ENCODE measurements around the gene PDZRN3. TPM values are rescaled to one million over a fixed set of nuclear protein-coding genes. Genes with fewer than 3 reads are reported as not detected.

Gene PDZRN3
- total and polyA plus RNA-seq, 4 donors = 0.69 to 1.8 (median 0.92) TPM

DNA sequence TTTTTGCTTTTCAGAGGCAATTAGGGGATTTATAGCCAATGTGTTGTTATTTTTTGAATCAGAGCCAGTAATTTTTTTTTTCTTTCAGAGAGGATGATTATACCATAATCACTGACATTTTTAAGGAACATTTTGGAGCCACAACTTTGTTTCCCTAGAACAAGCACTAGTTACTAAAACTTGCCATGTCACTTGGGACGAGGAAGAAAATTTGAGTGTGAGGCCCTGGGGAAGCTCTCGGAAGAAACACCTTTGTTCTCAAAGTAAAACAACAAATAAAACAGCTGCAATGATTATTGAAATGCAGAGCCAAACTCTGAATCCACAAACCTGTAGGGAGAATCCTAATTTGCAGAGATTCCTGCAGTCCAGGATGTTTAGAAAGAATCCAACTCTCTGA, 69.7 kb downstream of the PDZRN3 start (continued):
- TF ChIP-seq, protein P1, sequence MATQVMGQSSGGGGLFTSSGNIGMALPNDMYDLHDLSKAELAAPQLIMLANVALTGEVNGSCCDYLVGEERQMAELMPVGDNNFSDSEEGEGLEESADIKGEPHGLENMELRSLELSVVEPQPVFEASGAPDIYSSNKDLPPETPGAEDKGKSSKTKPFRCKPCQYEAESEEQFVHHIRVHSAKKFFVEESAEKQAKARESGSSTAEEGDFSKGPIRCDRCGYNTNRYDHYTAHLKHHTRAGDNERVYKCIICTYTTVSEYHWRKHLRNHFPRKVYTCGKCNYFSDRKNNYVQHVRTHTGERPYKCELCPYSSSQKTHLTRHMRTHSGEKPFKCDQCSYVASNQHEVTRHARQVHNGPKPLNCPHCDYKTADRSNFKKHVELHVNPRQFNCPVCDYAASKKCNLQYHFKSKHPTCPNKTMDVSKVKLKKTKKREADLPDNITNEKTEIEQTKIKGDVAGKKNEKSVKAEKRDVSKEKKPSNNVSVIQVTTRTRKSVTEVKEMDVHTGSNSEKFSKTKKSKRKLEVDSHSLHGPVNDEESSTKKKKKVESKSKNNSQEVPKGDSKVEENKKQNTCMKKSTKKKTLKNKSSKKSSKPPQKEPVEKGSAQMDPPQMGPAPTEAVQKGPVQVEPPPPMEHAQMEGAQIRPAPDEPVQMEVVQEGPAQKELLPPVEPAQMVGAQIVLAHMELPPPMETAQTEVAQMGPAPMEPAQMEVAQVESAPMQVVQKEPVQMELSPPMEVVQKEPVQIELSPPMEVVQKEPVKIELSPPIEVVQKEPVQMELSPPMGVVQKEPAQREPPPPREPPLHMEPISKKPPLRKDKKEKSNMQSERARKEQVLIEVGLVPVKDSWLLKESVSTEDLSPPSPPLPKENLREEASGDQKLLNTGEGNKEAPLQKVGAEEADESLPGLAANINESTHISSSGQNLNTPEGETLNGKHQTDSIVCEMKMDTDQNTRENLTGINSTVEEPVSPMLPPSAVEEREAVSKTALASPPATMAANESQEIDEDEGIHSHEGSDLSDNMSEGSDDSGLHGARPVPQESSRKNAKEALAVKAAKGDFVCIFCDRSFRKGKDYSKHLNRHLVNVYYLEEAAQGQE (IDR thresholded peaks at IDR 0.05) = no peak
- TF ChIP-seq FOXA1 (IDR thresholded peaks at IDR 0.05) = no peak
- no peak for TF ChIP-seq NR2F2 (IDR thresholded peaks at IDR 0.05)
- no peak for TF ChIP-seq HNF4A (conservative IDR thresholded peaks at IDR 0.05)
- TF ChIP-seq JUND (IDR thresholded peaks at IDR 0.05) = no peak
- no peak for TF ChIP-seq EGR1 (IDR thresholded peaks at IDR 0.05; ENCODE audit: low read depth in 2 of 2)
- no peak for TF ChIP-seq GABPA (IDR thresholded peaks at IDR 0.05 in 1 of 2, conservative IDR thresholded peaks at IDR 0.05 in 1 of 2)

DNA sequence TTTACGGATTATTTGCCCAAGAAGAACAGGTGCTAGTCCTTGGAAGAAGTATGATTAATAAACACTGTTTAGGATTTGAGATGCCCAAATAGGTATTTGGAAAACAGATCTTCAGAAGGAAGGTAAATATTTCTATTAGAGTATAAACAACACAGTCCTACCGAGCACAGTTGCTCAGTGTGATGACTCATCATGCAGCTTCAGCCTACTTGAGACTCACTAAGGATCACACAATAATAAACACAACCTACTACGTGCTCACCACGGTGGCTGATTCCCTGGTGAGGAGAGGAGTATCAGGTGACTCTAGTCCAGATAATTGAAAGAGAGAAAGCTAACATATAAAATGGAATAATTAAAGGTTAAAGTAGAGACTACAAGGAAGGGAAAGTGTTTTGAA, 72.0 kb downstream of the PDZRN3 start:
- no peak for DNase-seq (ENCODE audit: low spot score)
- WGBS = 61% methylated on average over 4 of the region's 4 CpGs
- no peak overlapping the region for H3K27ac ChIP-seq (ENCODE audit: low read depth in 1 of 2, low read length in 2 of 2)
- no peaks in the 10 kb centered on the region for H3K9me3 ChIP-seq (ENCODE audit: control insufficient read depth in 4 of 4, low read length in 3 of 4)
- H3K4me3 ChIP-seq (ENCODE audit: low read depth in 1 of 3, low read length in 3 of 3) = no peak overlapping the region
- H3K4me1 ChIP-seq (ENCODE audit: control insufficient read depth in 4 of 4, insufficient read depth in 4 of 4, low read length in 3 of 4) = no peaks in the 10 kb centered on the region
- no peaks in the 10 kb centered on the region for H3K36me3 ChIP-seq (ENCODE audit: control insufficient read depth in 4 of 4, insufficient read depth in 3 of 4, low read depth in 1 of 4, low read length in 3 of 4)
- TF ChIP-seq, protein P2, sequence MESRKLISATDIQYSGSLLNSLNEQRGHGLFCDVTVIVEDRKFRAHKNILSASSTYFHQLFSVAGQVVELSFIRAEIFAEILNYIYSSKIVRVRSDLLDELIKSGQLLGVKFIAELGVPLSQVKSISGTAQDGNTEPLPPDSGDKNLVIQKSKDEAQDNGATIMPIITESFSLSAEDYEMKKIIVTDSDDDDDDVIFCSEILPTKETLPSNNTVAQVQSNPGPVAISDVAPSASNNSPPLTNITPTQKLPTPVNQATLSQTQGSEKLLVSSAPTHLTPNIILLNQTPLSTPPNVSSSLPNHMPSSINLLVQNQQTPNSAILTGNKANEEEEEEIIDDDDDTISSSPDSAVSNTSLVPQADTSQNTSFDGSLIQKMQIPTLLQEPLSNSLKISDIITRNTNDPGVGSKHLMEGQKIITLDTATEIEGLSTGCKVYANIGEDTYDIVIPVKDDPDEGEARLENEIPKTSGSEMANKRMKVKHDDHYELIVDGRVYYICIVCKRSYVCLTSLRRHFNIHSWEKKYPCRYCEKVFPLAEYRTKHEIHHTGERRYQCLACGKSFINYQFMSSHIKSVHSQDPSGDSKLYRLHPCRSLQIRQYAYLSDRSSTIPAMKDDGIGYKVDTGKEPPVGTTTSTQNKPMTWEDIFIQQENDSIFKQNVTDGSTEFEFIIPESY (IDR thresholded peaks at IDR 0.05) = no peak
- TF ChIP-seq EGR1 (IDR thresholded peaks at IDR 0.05; ENCODE audit: low read depth in 2 of 2) = no peak
- TF ChIP-seq, protein P3, sequence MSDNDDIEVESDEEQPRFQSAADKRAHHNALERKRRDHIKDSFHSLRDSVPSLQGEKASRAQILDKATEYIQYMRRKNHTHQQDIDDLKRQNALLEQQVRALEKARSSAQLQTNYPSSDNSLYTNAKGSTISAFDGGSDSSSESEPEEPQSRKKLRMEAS (IDR thresholded peaks at IDR 0.05) = no peak
- TF ChIP-seq FOXA2 (IDR thresholded peaks at IDR 0.05) = no peak
- TF ChIP-seq, protein P4, sequence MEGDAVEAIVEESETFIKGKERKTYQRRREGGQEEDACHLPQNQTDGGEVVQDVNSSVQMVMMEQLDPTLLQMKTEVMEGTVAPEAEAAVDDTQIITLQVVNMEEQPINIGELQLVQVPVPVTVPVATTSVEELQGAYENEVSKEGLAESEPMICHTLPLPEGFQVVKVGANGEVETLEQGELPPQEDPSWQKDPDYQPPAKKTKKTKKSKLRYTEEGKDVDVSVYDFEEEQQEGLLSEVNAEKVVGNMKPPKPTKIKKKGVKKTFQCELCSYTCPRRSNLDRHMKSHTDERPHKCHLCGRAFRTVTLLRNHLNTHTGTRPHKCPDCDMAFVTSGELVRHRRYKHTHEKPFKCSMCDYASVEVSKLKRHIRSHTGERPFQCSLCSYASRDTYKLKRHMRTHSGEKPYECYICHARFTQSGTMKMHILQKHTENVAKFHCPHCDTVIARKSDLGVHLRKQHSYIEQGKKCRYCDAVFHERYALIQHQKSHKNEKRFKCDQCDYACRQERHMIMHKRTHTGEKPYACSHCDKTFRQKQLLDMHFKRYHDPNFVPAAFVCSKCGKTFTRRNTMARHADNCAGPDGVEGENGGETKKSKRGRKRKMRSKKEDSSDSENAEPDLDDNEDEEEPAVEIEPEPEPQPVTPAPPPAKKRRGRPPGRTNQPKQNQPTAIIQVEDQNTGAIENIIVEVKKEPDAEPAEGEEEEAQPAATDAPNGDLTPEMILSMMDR (IDR thresholded peaks at IDR 0.05; ENCODE audit: low read depth, low read length, missing input control) = no peak
- TF ChIP-seq HNF4A (conservative IDR thresholded peaks at IDR 0.05) = no peak
- TF ChIP-seq HNF4G (IDR thresholded peaks at IDR 0.05) = no peak
- TF ChIP-seq, protein P5, sequence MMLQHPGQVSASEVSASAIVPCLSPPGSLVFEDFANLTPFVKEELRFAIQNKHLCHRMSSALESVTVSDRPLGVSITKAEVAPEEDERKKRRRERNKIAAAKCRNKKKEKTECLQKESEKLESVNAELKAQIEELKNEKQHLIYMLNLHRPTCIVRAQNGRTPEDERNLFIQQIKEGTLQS (IDR thresholded peaks at IDR 0.05) = no peak
- TF ChIP-seq NR2F2 (IDR thresholded peaks at IDR 0.05) = no peak
- TF ChIP-seq RAD21 (IDR thresholded peaks at IDR 0.05) = no peak
- TF ChIP-seq, protein P1 (IDR thresholded peaks at IDR 0.05) = no peak
- TF ChIP-seq RXRA (IDR thresholded peaks at IDR 0.05) = no peak
- no peak for TF ChIP-seq JUND (IDR thresholded peaks at IDR 0.05)
- no peak for TF ChIP-seq SP1 (IDR thresholded peaks at IDR 0.05)
- no peak for TF ChIP-seq FOXA1 (IDR thresholded peaks at IDR 0.05)
- H3K9ac ChIP-seq (ENCODE audit: low read depth in 1 of 2, low read length in 2 of 2) = no peak overlapping the region
- no peaks in the 10 kb centered on the region for H3K27me3 ChIP-seq (ENCODE audit: control insufficient read depth in 4 of 4, insufficient read depth in 4 of 4, low read length in 3 of 4)
